Ascending aorta (tissue), 2 donors: Measurements from ENCODE around the gene SUPT3H. TPM values are rescaled to one million over a fixed set of nuclear protein-coding genes. Genes with fewer than 3 reads are reported as not detected.

Experiments used
- DNase-seq, 2 donors: peaks; one replicate each; pipeline ENCODE4 v3.0.0-alpha.2; 2019; ENCODE audit warnings: low spot score in 2 of 2
- H3K27ac ChIP-seq, 2 donors: fragments of 200-600 bp; sonication (generic); one replicate each; pipeline ENCODE4 v1.5.1; 2016 to 2017; ENCODE audit warnings: mild to moderate bottlenecking in 1 of 2
- H3K27me3 ChIP-seq: fragments of 200-600 bp; sonication (generic); one replicate; pipeline ENCODE4 v1.5.1; 2017
- H3K36me3 ChIP-seq, 2 donors: fragments of 200-600 bp; sonication (generic); one replicate each; pipeline ENCODE4 v1.5.1; 2016
- H3K4me1 ChIP-seq, 2 donors: fragments of 200-600 bp; sonication (generic); one replicate each; pipeline ENCODE4 v1.5.1; 2016 to 2017; ENCODE audit warnings: mild to moderate bottlenecking in 1 of 2
- H3K4me3 ChIP-seq, 2 donors: fragments of 200-600 bp; sonication (generic); one replicate each; pipeline ENCODE4 v1.5.1; 2016 to 2017; ENCODE audit warnings: mild to moderate bottlenecking in 1 of 2
- H3K9me3 ChIP-seq, 2 donors: fragments of 200-600 bp; sonication (generic); one replicate each; pipeline ENCODE4 v1.5.1; 2016
- CTCF ChIP-seq, 3 experiments: fragments of 200-600 bp in 2 of 3; fragments of 450-650 bp in 1 of 3; sonication (generic) in 2 of 3; IDR thresholded peaks; one replicate each; pipeline ENCODE4 v1.5.1; 2016 to 2019; ENCODE audit warnings: antibody characterized with exemption in 3 of 3, mild to moderate bottlenecking in 1 of 3, moderate library complexity in 1 of 3
- intact Hi-C: fragments of 100-400 bp; cut with DNase I; formaldehyde crosslinking; loops from one replicate; pipeline ENCODE4 v1.15.1; 2023
- total RNA-seq: library from RNA; depleted of rRNA; stranded (reverse); fragments of >200 nt; gene quantifications from one replicate; pipeline ENCODE4 v1.1.0, GENCODE V29; 2016

Gene SUPT3H
- total RNA-seq, 1 donor from 2014 or later, result not detected

DNA sequence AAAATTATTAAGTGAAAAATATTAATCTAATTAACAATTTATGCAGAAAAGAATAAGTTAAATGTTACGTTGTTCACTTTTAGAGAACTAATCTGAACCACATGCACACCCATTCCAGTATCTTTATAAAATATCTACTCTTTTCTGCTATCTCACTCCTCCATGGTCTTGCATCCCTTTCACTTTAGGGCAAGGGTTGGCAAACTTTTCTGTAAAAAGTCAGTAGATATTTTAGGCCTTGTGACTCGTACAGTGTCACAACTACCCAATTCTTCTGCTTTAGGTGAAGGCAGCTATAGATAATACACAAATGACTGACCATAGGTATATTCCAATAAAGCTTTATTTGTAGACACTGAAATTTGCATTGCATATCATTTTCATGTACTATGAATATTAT is 39.7 kb upstream of the SUPT3H start:
- no peaks in the 10 kb centered on the region for H3K9me3 ChIP-seq
- intact Hi-C loops, result loop anchor here (5.0 kb wide), 1 partner anchor 40 kb away; the partner anchor contains the start of gene SUPT3H
- peaks cover 5 to 19% of the 10 kb centered on the region in 2 donors for H3K4me1 ChIP-seq
- H3K27me3 ChIP-seq, result no peaks in the 10 kb centered on the region
- no peak overlapping the region for H3K27ac ChIP-seq
- TF ChIP-seq CTCF (IDR thresholded peaks at IDR 0.05), result no peak
- no peak overlapping the region for H3K4me3 ChIP-seq
- no peaks in the 10 kb centered on the region for H3K36me3 ChIP-seq
- no peak for DNase-seq

DNA sequence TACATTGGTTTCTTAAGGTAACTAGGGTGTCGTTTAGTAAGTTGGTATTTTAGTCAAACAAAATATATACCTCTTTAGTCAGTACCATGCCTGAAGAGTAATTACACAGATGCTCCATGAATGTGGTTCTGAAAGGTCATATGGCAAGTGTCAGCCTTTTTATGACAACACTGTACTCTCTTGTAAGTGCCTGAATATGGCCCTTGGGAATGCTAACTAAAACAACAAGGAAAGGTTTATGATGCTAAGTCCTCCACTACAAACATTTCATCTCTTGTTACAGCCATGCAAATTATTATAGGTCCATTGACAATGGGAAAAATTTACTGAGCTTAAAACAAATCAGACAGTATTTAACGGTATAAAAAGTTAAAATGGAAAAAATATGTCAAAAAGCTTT is 39.0 kb upstream of the SUPT3H start:
- H3K9me3 ChIP-seq, result no peaks in the 10 kb centered on the region
- H3K27me3 ChIP-seq, result no peaks in the 10 kb centered on the region
- DNase-seq, result no peak
- H3K4me3 ChIP-seq, result no peak overlapping the region
- peaks cover 5 to 15% of the 10 kb centered on the region in 2 donors for H3K4me1 ChIP-seq
- intact Hi-C loops, result loop anchor here (5.0 kb wide), 1 partner anchor 39 kb away; the partner anchor contains the start of gene SUPT3H
- no peaks in the 10 kb centered on the region for H3K36me3 ChIP-seq
- TF ChIP-seq CTCF (IDR thresholded peaks at IDR 0.05), result no peak
- H3K27ac ChIP-seq, result no peak overlapping the region

- Histone ChIP-seq H3K27me3 (no peaks in the 10 kb centered on the region), H3K4me3 (no peak overlapping the region), H3K9me3 (no peaks in the 10 kb centered on the region), H3K27ac (no peak overlapping the region), H3K36me3 (no peaks in the 10 kb centered on the region), H3K4me1 (peaks cover 0 to 9% of the 10 kb centered on the region in 2 donors)
- intact Hi-C loops, result loop anchor here (5.0 kb wide), 1 partner anchor 39 kb away; the partner anchor contains the start of gene SUPT3H
- TF ChIP-seq CTCF (IDR thresholded peaks at IDR 0.05), result no peak
- DNase-seq, result no peak
Measured at GRCh38 chr6:45415788-45416518, 38.2 kb upstream of the SUPT3H start.

GRCh38 chr6:45415315-45415714 is 37.6 kb upstream of the SUPT3H start:
- no peaks in the 10 kb centered on the region for H3K9me3 ChIP-seq
- intact Hi-C loops, result loop anchor here (5.0 kb wide), 1 partner anchor 38 kb away; the partner anchor contains the start of gene SUPT3H
- H3K27ac ChIP-seq, result no peak overlapping the region
- no peak overlapping the region for H3K4me3 ChIP-seq
- no peak for TF ChIP-seq CTCF (IDR thresholded peaks at IDR 0.05)
- DNase-seq, result no peak
- no peaks in the 10 kb centered on the region for H3K36me3 ChIP-seq
- peaks cover 0 to 7% of the 10 kb centered on the region in 2 donors for H3K4me1 ChIP-seq
- no peaks in the 10 kb centered on the region for H3K27me3 ChIP-seq

DNA sequence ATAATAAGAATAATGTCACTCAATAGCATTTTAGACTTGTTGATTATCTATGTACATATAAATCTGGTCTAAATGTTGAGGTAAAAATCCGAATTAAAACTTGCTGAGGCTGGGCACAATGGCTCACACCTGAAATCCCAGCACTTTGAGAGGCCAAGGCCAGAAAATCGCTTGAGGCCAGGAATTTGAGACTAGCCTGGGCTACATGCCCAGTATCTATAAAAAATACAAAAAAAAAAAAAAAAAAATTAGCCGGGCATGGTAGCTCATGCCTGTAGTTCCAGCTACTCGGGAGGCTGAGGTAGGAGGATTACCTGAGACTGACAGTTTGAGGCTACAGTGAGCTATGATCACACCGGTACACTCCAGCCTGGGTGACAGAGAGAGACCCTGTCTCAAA is 34.2 kb upstream of the SUPT3H start:
- Histone ChIP-seq H3K27ac (no peak overlapping the region), H3K27me3 (no peaks in the 10 kb centered on the region), H3K4me3 (no peak overlapping the region), H3K9me3 (no peaks in the 10 kb centered on the region), H3K36me3 (no peaks in the 10 kb centered on the region), H3K4me1 (no peaks in the 10 kb centered on the region)
- no peak for DNase-seq
- TF ChIP-seq CTCF (IDR thresholded peaks at IDR 0.05), result no peak
- intact Hi-C loops, result no loop called here
